GM21737 (cell line): ENCODE results near the gene TBX10.
"Not testable (repeated sequence)": the region's sequence is repeated elsewhere in the genome, so short reads cannot be mapped to it uniquely, and the experiment has no call there.

Source experiments
- ATAC-seq: cut with Tn5 transposase; IDR thresholded peaks from one replicate; pipeline ENCODE4 v1.9.1; 2021; ENCODE audit warnings: mild to moderate bottlenecking, moderate library complexity; ENCODE audit not compliant: unreplicated experiment

The TBX10 gene

GRCh38 chr11:67639438-67639859, at the start of gene TBX10:
TSS of gene TBX10 (minus strand) at chr11:67639763. CDS start at chr11:67639472, 291 bp downstream.
- ATAC-seq: no peak

- no peak for ATAC-seq
These were observed 49.6 kb upstream of the TBX10 start for GRCh38 chr11:67689178-67689577.

- no peak for ATAC-seq
These were observed 48.4 kb upstream of the TBX10 start for GRCh38 chr11:67687986-67688385.

GRCh38 chr11:67685641-67686332, 46.2 kb upstream of the TBX10 start:
- not testable (repeated sequence) for ATAC-seq

GRCh38 chr11:67682126-67683034, 42.8 kb upstream of the TBX10 start:
- ATAC-seq: not testable (repeated sequence)

- no peak for ATAC-seq
These were observed 41.3 kb upstream of the TBX10 start for GRCh38 chr11:67680696-67681470.

- ATAC-seq: no peak
These were observed 35.6 kb upstream of the TBX10 start for GRCh38 chr11:67675058-67675747.

GRCh38 chr11:67674442-67674871, 34.9 kb upstream of the TBX10 start, which contains the start of gene ALDH3B2:
TSS of gene ALDH3B2 (minus strand) at chr11:67674623. CDS start at chr11:67666935, 7,688 bp downstream.
- ATAC-seq: no peak

GRCh38 chr11:67673902-67674301, 34.3 kb upstream of the TBX10 start:
- ATAC-seq: no peak

GRCh38 chr11:67673358-67673757, 33.8 kb upstream of the TBX10 start:
- ATAC-seq: no peak

- ATAC-seq: no peak
These were observed 31.6 kb upstream of the TBX10 start for GRCh38 chr11:67671211-67671520.

- ATAC-seq: no peak
These were observed 31.0 kb upstream of the TBX10 start for GRCh38 chr11:67670316-67671210.

GRCh38 chr11:67668192-67668551, 28.6 kb upstream of the TBX10 start:
- ATAC-seq: no peak

GRCh38 chr11:67667490-67668191, 28.1 kb upstream of the TBX10 start:
- no peak for ATAC-seq

GRCh38 chr11:67666676-67667489, 27.3 kb upstream of the TBX10 start:
- no peak for ATAC-seq

- no peak for ATAC-seq
These were observed 26.7 kb upstream of the TBX10 start for GRCh38 chr11:67666303-67666645.

GRCh38 chr11:67665541-67666302, 26.2 kb upstream of the TBX10 start:
- ATAC-seq: no peak
